Measurements from ENCODE around the gene CXCR5.

- TF ChIP-seq YY1 (tag by site-specific recombination; IDR thresholded peaks at IDR 0.05) = no peak
- no peak for TF ChIP-seq ZNF501 (tag by site-specific recombination; IDR thresholded peaks at IDR 0.05)
- TF ChIP-seq CTCF (tag by site-specific recombination; IDR thresholded peaks at IDR 0.05) = no peak
- TF ChIP-seq ZNF433 (tag by site-specific recombination; IDR thresholded peaks at IDR 0.05; ENCODE audit: low read depth) = no peak
- no peak for TF ChIP-seq TCF7L2 (IDR thresholded peaks at IDR 0.05; ENCODE audit: borderline replicate concordance, low read depth, low read length)
- no peak for TF ChIP-seq ZNF629 (tag by site-specific recombination; IDR thresholded peaks at IDR 0.05)
Observed at GRCh38 chr11:118873804-118874203, 9.9 kb upstream of the CXCR5 start.
